Endodermal cell (in vitro differentiated cells): ENCODE results near the gene NTPCR. TPM values are rescaled to one million over a fixed set of nuclear protein-coding genes. Genes with fewer than 3 reads are reported as not detected.

Experiments used
- DNase-seq: peaks from one replicate; pipeline ENCODE4 v3.0.0-alpha.2; 2017
- H3K27ac ChIP-seq: 2 replicates; pipeline ENCODE4 v1.5.1; 2013; ENCODE audit warnings: mild to moderate bottlenecking, low read depth, low read length, moderate library complexity
- H3K27me3 ChIP-seq: 2 replicates; pipeline ENCODE4 v1.6.1; 2013; ENCODE audit warnings: mild to moderate bottlenecking, low read length, moderate library complexity; ENCODE audit not compliant: insufficient read depth, control insufficient read depth, poor library complexity, severe bottlenecking
- H3K36me3 ChIP-seq: 2 replicates; pipeline ENCODE4 v1.7.0; 2013; ENCODE audit warnings: mild to moderate bottlenecking, low read length, moderate library complexity; ENCODE audit not compliant: control insufficient read depth, insufficient read depth
- H3K4me1 ChIP-seq: one replicate; pipeline ENCODE4 v1.7.0; 2013; ENCODE audit warnings: low read length; ENCODE audit not compliant: control insufficient read depth, insufficient read depth
- H3K4me3 ChIP-seq: 2 replicates; pipeline ENCODE4 v1.5.1; 2013; ENCODE audit warnings: mild to moderate bottlenecking, low read length, moderate library complexity
- H3K9ac ChIP-seq: 2 replicates; pipeline ENCODE4 v1.6.1; 2013; ENCODE audit warnings: mild to moderate bottlenecking, low read length, moderate library complexity; ENCODE audit not compliant: poor library complexity, severe bottlenecking; ENCODE audit errors: extremely low read depth
- H3K9me3 ChIP-seq: 2 replicates; pipeline ENCODE4 v1.6.1; 2013; ENCODE audit warnings: mild to moderate bottlenecking, low read length, moderate library complexity; ENCODE audit not compliant: control insufficient read depth
- H3K27ac Mint-ChIP-seq: 2 replicates; pipeline ENCODE4 v1.8.0; 2020; ENCODE audit warnings: mixed read lengths
- H3K27me3 Mint-ChIP-seq: 2 replicates; pipeline ENCODE4 v1.8.0; 2021; ENCODE audit warnings: mild to moderate bottlenecking, mixed read lengths; ENCODE audit not compliant: insufficient read depth
- H3K36me3 Mint-ChIP-seq: 2 replicates; pipeline ENCODE4 v1.8.0; 2020; ENCODE audit warnings: low read depth, mixed read lengths
- H3K4me1 Mint-ChIP-seq: 2 replicates; pipeline ENCODE4 v1.8.0; 2020; ENCODE audit warnings: mixed read lengths
- H3K4me3 Mint-ChIP-seq: 2 replicates; pipeline ENCODE4 v1.8.0; 2020; ENCODE audit warnings: mild to moderate bottlenecking, moderate library complexity, mixed read lengths
- H3K9me3 Mint-ChIP-seq: 2 replicates; pipeline ENCODE4 v1.8.0; 2020; ENCODE audit warnings: mild to moderate bottlenecking, mixed read lengths
- CTCF ChIP-seq: fragments of 200-600 bp; sonication (generic); conservative IDR thresholded peaks from 2 replicates; pipeline ENCODE4 v1.5.0; 2021; ENCODE audit warnings: antibody characterized with exemption, mild to moderate bottlenecking
- WGBS, 2 experiments: methylation state at CpG; one replicate each; pipeline versions ENCODE4 v1.1.5 to v1.1.7; 2013; ENCODE audit warnings: missing lambda C conversion rate in 2 of 2, mixed read lengths in 1 of 2; ENCODE audit not compliant: insufficient coverage in 1 of 2, insufficient read length in 1 of 2; 5-methylcytosine and 5-hydroxymethylcytosine counted together
- total RNA-seq, 2 donors: library from RNA; stranded (reverse); fragmentation: NEBNext Ultra II Directional in 1 of 2; extraction: Animal tissue kit (Norgen Biotek cat#: 25700) in 1 of 2; gene quantifications; 2 replicates in 1 of 2; 3 replicates in 1 of 2; pipeline ENCODE4 v1.2.1, GENCODE V29; 2021

Gene NTPCR
- total RNA-seq, 2 donors from 2014 or later: 30.9 to 43.3 TPM

DNA sequence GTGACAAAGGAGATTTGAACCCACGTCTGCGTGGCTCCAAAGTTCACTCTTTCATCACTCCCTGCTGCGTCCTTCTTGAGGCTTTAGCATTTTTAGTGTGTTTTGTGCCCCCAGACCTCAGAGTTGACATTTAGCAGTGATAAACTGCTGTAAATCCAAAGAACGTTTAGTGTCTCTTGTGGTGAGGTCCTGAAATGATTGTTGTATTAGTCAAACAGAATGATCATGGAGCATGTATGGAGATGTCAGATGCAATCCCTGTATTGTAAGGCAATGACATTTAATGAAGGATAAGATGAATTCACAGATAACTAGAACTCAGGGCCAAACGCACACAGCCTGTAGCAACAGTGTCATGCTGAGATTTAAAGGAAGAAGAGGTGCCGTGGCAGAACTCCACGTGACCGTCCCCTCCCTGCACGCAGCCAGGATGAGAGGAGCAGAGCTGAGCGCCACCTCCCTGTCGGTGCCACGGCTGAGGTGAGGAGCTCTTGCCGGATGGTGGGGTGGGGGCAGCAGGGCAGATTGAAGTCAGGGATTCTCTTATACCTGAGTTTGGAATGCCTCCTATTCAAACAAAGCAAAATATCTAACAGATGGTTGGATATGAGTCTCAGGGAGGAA, 30.1 kb downstream of the NTPCR start:
- Mint-ChIP-seq H3K9me3 (no peaks in the 10 kb centered on the region), H3K4me3 (no peak overlapping the region), H3K27me3 (no peaks in the 10 kb centered on the region), H3K4me1 (no peaks in the 10 kb centered on the region), H3K36me3 (peaks cover 23% of the 10 kb centered on the region), H3K27ac (no peak overlapping the region)
- Histone ChIP-seq H3K27me3 (no peaks in the 10 kb centered on the region), H3K4me3 (no peak overlapping the region), H3K9me3 (no peaks in the 10 kb centered on the region), H3K9ac (no peak overlapping the region), H3K36me3 (peaks cover 8% of the 10 kb centered on the region), H3K27ac (no peak overlapping the region), H3K4me1 (no peaks in the 10 kb centered on the region)
- peak; percentile 78 for DNase-seq
- TF ChIP-seq CTCF: peak; percentile 13
- 83 to 86% methylated on average over 9 to 13 of the region's 13 CpGs for WGBS, 2 experiments

DNA sequence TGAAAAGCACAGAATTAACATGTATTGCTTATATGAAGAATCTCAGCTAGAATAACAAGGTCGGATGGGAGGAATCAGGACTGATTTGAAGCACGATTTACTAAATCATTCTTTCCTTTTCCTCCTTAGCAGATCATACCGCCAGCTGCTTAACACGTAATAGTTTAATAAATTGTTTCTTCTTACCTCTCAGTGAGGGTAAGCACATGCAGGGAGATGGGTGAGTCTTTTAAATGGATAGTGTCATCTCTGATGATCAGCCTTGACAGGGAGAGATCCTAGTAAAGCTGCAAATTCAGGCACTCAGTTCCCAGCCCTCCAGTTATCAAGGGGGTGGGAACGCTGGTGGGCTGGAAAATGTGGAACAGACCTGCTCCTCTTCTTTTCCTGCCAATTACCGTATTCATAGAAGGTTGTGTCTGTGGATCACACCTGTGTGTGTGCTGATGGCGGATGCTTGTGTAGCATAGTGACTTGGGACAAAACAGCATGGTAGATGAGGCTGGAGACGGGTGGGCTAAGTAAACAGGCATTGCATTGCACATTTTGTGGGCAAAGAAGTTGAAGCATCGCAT, 30.7 kb downstream of the NTPCR start:
- WGBS, 2 experiments: 98 to 100% methylated on average over 2 to 9 of the region's 9 CpGs
- no peak overlapping the region for H3K27ac Mint-ChIP-seq
- H3K9me3 Mint-ChIP-seq: no peaks in the 10 kb centered on the region
- Histone ChIP-seq H3K4me3 (no peak overlapping the region), H3K27ac (no peak overlapping the region), H3K9me3 (no peaks in the 10 kb centered on the region), H3K9ac (no peak overlapping the region), H3K27me3 (no peaks in the 10 kb centered on the region), H3K36me3 (peaks cover 8% of the 10 kb centered on the region), H3K4me1 (no peaks in the 10 kb centered on the region)
- DNase-seq: no peak
- H3K4me1 Mint-ChIP-seq: no peaks in the 10 kb centered on the region
- no peak for TF ChIP-seq CTCF
- H3K4me3 Mint-ChIP-seq: no peak overlapping the region
- peaks cover 20% of the 10 kb centered on the region for H3K36me3 Mint-ChIP-seq
- no peaks in the 10 kb centered on the region for H3K27me3 Mint-ChIP-seq

DNA sequence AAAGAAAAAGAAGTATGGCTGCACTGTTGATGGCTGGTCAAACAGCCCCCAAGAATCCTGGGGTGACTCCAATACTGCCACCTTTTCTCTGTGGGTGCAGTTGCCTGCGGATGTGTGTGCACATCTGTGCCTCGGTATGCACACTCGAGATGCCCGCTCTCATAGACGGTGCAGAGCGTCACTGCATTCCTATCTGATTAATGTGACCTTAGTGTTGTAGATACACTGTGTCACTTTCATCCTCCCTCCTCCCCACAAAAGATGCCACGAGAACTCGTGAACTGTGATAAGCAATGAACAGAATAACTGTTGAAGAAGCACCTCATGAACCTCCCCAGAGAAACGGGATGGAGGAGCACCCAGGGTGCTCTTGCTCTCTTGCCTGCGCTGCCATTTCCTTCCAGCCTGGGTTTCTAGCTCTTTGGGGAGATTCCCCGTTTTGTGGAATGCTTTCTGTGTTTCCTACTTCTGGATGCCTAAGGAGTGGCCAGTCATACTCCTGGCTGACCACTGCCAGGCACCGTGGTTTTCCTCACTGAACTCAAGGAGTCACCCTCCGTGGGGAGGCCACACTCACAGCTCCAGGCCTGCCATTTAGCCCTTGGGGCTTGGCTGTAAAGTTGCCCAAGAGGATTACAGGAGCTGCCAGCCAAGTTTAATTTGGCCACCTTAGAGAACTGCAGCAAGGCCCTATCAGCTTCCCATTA, 32.0 kb downstream of the NTPCR start:
- TF ChIP-seq CTCF: no peak
- Histone ChIP-seq H3K4me1 (no peaks in the 10 kb centered on the region), H3K27ac (no peak overlapping the region), H3K9ac (no peak overlapping the region), H3K36me3 (no peaks in the 10 kb centered on the region), H3K4me3 (no peak overlapping the region), H3K27me3 (no peaks in the 10 kb centered on the region), H3K9me3 (no peaks in the 10 kb centered on the region)
- Mint-ChIP-seq H3K27me3 (no peaks in the 10 kb centered on the region), H3K27ac (no peak overlapping the region), H3K36me3 (peaks cover 9% of the 10 kb centered on the region), H3K4me1 (no peaks in the 10 kb centered on the region), H3K9me3 (no peaks in the 10 kb centered on the region), H3K4me3 (no peak overlapping the region)
- no peak for DNase-seq
- WGBS, 2 experiments: 93 to 99% methylated on average over 10 to 13 of the region's 13 CpGs
